Skeletal muscle satellite cell (primary cell): Measurements from ENCODE around the gene GHRL.
"Not testable (repeated sequence)": the region's sequence is repeated elsewhere in the genome, so short reads cannot be mapped to it uniquely, and the experiment has no call there.

Experiments
- H3K27me3 ChIP-seq: 2 replicates; pipeline ENCODE4 v1.7.0; 2013; ENCODE audit warnings: low read length; ENCODE audit not compliant: control insufficient read depth, insufficient read depth
- H3K36me3 ChIP-seq: 2 replicates; pipeline ENCODE4 v1.7.0; 2013; ENCODE audit warnings: mild to moderate bottlenecking, control low read depth, low read length; ENCODE audit not compliant: insufficient read depth
- H3K4me1 ChIP-seq: 2 replicates; pipeline ENCODE4 v1.7.0; 2013; ENCODE audit warnings: low read length; ENCODE audit not compliant: control insufficient read depth, insufficient read depth
- H3K4me2 ChIP-seq: 2 replicates; pipeline ENCODE4 v1.7.0; 2013; ENCODE audit warnings: mild to moderate bottlenecking, low read length
- H3K4me3 ChIP-seq: 2 replicates; pipeline ENCODE4 v1.7.0; 2013; ENCODE audit warnings: low read length
- H3K9ac ChIP-seq: 2 replicates; pipeline ENCODE4 v1.7.0; 2013; ENCODE audit warnings: mild to moderate bottlenecking, low read depth, low read length, moderate library complexity
- H3K9me3 ChIP-seq: replicated peaks from 2 replicates; pipeline ENCODE4 v1.7.0; 2013; ENCODE audit warnings: mild to moderate bottlenecking, control low read depth, low read length

Gene GHRL

GRCh38 chr3:10268930-10269329 is 23.8 kb downstream of the GHRL start:
- Histone ChIP-seq H3K4me1 (peaks cover 17% of the 10 kb centered on the region), H3K4me3 (no peak overlapping the region), H3K9me3 (no peaks in the 10 kb centered on the region), H3K9ac (no peak overlapping the region), H3K4me2 (no peak overlapping the region), H3K36me3 (peaks cover 44% of the 10 kb centered on the region), H3K27me3 (no peaks in the 10 kb centered on the region)

DNA sequence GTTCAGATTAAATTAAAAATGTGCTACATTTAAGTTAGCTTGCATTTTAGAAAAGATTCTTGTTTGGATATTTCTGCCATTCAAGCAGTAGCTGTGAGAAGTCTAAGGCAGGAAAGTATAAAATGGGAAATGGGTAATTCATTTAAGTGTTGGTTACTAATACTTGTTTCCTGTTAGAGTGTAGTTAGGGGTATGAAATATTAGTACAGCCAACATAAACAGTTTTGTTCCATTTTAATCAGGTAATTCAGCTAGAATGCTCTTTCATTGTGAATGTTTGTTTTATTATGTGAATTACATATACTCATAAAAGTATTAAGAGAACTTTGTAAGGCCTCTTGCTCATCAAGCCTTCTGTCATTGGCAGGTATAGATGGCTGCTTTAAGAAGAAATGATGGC is 24.6 kb downstream of the GHRL start:
- Histone ChIP-seq H3K4me1 (peaks cover 17% of the 10 kb centered on the region), H3K9me3 (no peaks in the 10 kb centered on the region), H3K36me3 (peaks cover 41% of the 10 kb centered on the region), H3K9ac (no peak overlapping the region), H3K27me3 (no peaks in the 10 kb centered on the region), H3K4me2 (no peak overlapping the region), H3K4me3 (no peak overlapping the region)

- H3K9ac ChIP-seq, H3K9me3 ChIP-seq, H3K27me3 ChIP-seq, H3K4me2 ChIP-seq, H3K4me3 ChIP-seq: not testable (repeated sequence)
- Histone ChIP-seq H3K4me1 (peaks cover 17% of the 10 kb centered on the region), H3K36me3 (peaks cover 42% of the 10 kb centered on the region)
Measured at GRCh38 chr3:10266936-10267335, 25.8 kb downstream of the GHRL start.

- Histone ChIP-seq H3K4me3 (no peak overlapping the region), H3K9me3 (no peaks in the 10 kb centered on the region), H3K4me2 (no peak overlapping the region), H3K4me1 (peaks cover 17% of the 10 kb centered on the region), H3K36me3 (peaks cover 47% of the 10 kb centered on the region), H3K27me3 (no peaks in the 10 kb centered on the region), H3K9ac (no peak overlapping the region)
Measured at GRCh38 chr3:10265833-10266232, 26.9 kb downstream of the GHRL start.

DNA sequence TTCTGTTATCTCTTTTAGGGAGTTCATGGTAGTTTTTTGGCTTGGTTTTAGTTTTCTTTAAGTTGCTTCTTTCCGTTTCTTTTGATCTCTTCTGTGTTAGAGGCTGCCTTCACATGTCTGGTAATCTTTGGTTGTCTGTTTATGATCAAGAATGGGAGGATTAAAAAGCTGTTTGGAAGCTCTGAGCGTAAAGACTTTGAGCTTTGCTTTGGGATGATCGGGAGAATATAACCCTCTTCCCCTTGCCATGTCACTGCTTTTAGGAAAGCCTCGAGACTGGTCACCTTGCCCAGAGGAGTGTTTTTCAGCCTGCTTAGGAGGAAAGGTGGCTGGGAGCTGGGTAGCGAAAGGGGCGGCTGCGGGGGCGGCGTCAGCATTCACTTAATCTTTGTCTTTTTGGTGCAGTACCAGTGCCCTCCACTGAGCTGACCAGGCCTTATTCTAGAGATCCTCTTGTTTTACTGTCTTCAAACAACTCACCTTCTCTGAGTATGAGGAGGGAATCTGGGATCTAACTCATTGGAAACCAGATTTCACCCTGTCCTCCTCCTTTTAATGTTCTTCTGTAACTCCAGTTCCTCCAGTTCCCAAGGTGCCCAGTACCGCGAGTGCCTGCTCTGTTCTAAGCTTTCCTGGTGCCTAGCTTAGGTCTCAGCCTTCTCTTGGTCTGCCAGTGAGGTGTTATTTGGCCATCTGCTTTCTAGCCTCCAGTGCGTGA is 28.9 kb downstream of the GHRL start:
- no peaks in the 10 kb centered on the region for H3K9me3 ChIP-seq
- no peak overlapping the region for H3K4me3 ChIP-seq
- H3K36me3 ChIP-seq: peaks cover 44% of the 10 kb centered on the region
- peak overlapping the region; percentile 50 for H3K4me2 ChIP-seq
- no peaks in the 10 kb centered on the region for H3K27me3 ChIP-seq
- peaks cover 17% of the 10 kb centered on the region for H3K4me1 ChIP-seq
- peak overlapping the region; percentile 10 for H3K9ac ChIP-seq

- H3K27me3 ChIP-seq: no peaks in the 10 kb centered on the region
- no peaks in the 10 kb centered on the region for H3K9me3 ChIP-seq
- H3K9ac ChIP-seq: no peak overlapping the region
- H3K4me2 ChIP-seq: no peak overlapping the region
- peaks cover 37% of the 10 kb centered on the region for H3K36me3 ChIP-seq
- peaks cover 4% of the 10 kb centered on the region for H3K4me1 ChIP-seq
- H3K4me3 ChIP-seq: no peak overlapping the region
Measured at GRCh38 chr3:10262027-10262426, 30.7 kb downstream of the GHRL start.

DNA sequence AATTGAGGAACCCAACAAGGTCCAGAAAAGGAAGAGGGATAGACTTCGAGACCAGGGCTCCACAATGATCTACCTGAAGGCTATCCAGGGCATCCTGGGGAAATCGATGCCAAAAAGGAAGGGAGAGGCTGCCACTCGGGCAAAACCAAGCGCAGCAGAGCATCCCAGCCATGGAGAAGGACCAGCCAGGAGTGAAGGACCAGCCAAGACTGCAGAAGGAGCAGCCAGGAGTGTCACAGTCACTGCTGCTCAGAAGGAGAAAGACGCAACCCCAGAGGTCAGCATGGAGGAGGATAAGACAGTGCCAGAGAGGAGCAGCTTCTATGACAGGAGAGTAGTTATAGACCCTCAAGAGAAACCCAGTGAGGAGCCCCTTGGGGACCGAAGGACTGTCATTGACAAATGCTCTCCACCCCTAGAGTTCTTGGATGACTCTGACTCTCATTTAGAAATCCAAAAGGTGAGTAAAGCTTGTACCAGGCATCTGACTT is 32.5 kb downstream of the GHRL start:
- peaks cover 4% of the 10 kb centered on the region for H3K4me1 ChIP-seq
- H3K9ac ChIP-seq: no peak overlapping the region
- no peak overlapping the region for H3K4me2 ChIP-seq
- H3K36me3 ChIP-seq: peaks cover 43% of the 10 kb centered on the region
- no peak overlapping the region for H3K4me3 ChIP-seq
- no peaks in the 10 kb centered on the region for H3K27me3 ChIP-seq
- no peaks in the 10 kb centered on the region for H3K9me3 ChIP-seq

GRCh38 chr3:10259798-10260197 is 32.9 kb downstream of the GHRL start:
- peaks cover 4% of the 10 kb centered on the region for H3K4me1 ChIP-seq
- no peak overlapping the region for H3K4me3 ChIP-seq
- no peak overlapping the region for H3K9ac ChIP-seq
- no peak overlapping the region for H3K4me2 ChIP-seq
- no peaks in the 10 kb centered on the region for H3K27me3 ChIP-seq
- no peaks in the 10 kb centered on the region for H3K9me3 ChIP-seq
- H3K36me3 ChIP-seq: peaks cover 45% of the 10 kb centered on the region

GRCh38 chr3:10259036-10259435 is 33.7 kb downstream of the GHRL start:
- Histone ChIP-seq H3K4me1 (peaks cover 2% of the 10 kb centered on the region), H3K27me3 (no peaks in the 10 kb centered on the region), H3K9me3 (no peaks in the 10 kb centered on the region), H3K36me3 (peaks cover 49% of the 10 kb centered on the region), H3K4me3 (no peak overlapping the region), H3K9ac (no peak overlapping the region), H3K4me2 (no peak overlapping the region)

DNA sequence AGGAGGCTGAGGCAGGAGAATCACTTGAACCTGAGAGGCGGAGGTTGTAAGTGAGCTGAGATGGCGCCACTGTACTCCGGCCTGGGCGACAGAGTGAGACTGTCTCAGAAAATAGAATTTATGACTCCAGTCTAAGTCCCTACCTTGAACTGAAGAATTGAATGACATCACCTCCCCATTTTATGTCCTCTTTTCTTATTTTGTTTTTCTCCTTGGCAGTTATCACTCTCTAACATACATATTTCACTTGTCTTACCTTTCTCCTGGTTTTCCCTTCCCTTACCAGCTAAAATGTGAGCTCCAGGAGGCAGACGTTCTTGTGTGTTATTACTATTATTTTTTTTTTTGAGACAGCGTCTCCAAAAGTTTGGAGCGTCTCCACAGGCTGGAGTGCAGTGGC is 36.9 kb downstream of the GHRL start:
- peaks cover 52% of the 10 kb centered on the region for H3K36me3 ChIP-seq
- no peak overlapping the region for H3K4me2 ChIP-seq
- H3K27me3 ChIP-seq: no peaks in the 10 kb centered on the region
- no peak overlapping the region for H3K4me3 ChIP-seq
- H3K9ac ChIP-seq: no peak overlapping the region
- peaks cover 3% of the 10 kb centered on the region for H3K4me1 ChIP-seq
- H3K9me3 ChIP-seq: no peaks in the 10 kb centered on the region

DNA sequence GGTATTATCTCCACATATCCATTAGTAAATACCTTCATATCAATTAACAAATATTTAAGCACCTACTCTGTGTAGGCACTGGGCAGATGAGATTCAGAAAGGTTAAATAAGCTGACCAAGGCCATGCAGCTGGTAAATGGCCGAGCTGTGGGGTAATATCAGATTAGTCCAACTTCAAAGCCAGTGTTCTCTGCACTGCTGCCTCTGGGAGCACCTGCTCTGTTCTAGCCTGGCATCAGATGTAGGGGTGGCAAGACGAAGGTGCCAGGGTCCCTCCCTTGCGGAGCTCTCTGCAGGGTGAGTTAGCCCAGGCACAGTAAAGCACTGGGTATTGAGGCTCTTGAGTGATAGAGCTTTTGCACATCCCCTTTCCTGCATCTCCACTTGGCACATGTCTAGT is 39.0 kb downstream of the GHRL start:
- Histone ChIP-seq H3K36me3 (peaks cover 38% of the 10 kb centered on the region), H3K4me1 (peaks cover 12% of the 10 kb centered on the region), H3K27me3 (no peaks in the 10 kb centered on the region), H3K4me2 (no peak overlapping the region), H3K9me3 (no peaks in the 10 kb centered on the region), H3K9ac (no peak overlapping the region), H3K4me3 (no peak overlapping the region)

GRCh38 chr3:10251006-10251405 is 41.7 kb downstream of the GHRL start:
- Histone ChIP-seq H3K9ac (no peak overlapping the region), H3K4me1 (peaks cover 15% of the 10 kb centered on the region), H3K36me3 (peaks cover 29% of the 10 kb centered on the region), H3K9me3 (no peaks in the 10 kb centered on the region), H3K4me2 (peak overlapping the region; percentile 99), H3K27me3 (no peaks in the 10 kb centered on the region), H3K4me3 (peak overlapping the region; percentile 96)
